ENCODE data around the gene PRKCH. TPM values are rescaled to one million over a fixed set of nuclear protein-coding genes. Genes with fewer than 3 reads are reported as not detected.

The PRKCH gene
- total and polyA plus RNA-seq, 2 of the 13 experiments (the other 11 are each of a cell fraction or from before 2014, with no cell fraction given): 0.48 to 1.3 TPM

- no peak overlapping the region for H3K4me3 ChIP-seq (replicated peaks in 1 of 3; ENCODE audit: insufficient read depth in 1 of 3, low read depth in 2 of 3, low read length in 3 of 3)
- H3K4me2 ChIP-seq (ENCODE audit: low read depth, low read length): no peak overlapping the region
- ChIA-PET CTCF (ENCODE audit: low intra/inter-chr PET ratio, low total read pairs) (no interaction called here), POLR2A (no interaction called here)
- ATAC-seq (no peak), FAIRE-seq (no peak), DNase-seq (ENCODE audit: low spot score) (no peak)
- H3K9ac ChIP-seq (ENCODE audit: insufficient read depth, low read depth, low read length): no peak overlapping the region
- H2AFZ ChIP-seq (ENCODE audit: low read length): no peak overlapping the region
- H3K79me2 ChIP-seq (ENCODE audit: insufficient read depth, low read length): no peaks in the 10 kb centered on the region
- H3K36me3 ChIP-seq (replicated peaks in 1 of 2; ENCODE audit: control insufficient read depth in 1 of 2, insufficient read depth in 2 of 2, low read length in 2 of 2): no peaks in the 10 kb centered on the region
- TF ChIP-seq ZBTB1 (CRISPR knock-in tag; IDR thresholded peaks at IDR 0.05; ENCODE audit: borderline replicate concordance) (no peak), SAFB2 (CRISPR knock-in tag; IDR thresholded peaks at IDR 0.05; ENCODE audit: borderline replicate concordance, low read depth) (no peak), ZKSCAN8 (CRISPR knock-in tag; IDR thresholded peaks at IDR 0.05; ENCODE audit: borderline replicate concordance) (no peak), ZBTB44 (CRISPR knock-in tag; IDR thresholded peaks at IDR 0.05) (no peak), ZBTB3 (CRISPR knock-in tag; IDR thresholded peaks at IDR 0.05; ENCODE audit: borderline replicate concordance, low read depth) (no peak), SRSF4 (IDR thresholded peaks at IDR 0.05; ENCODE audit: low read depth, low read length, poor library complexity, severe bottlenecking) (no peak), NFE2L2 (IDR thresholded peaks at IDR 0.05; ENCODE audit: low read length) (no peak), ZBTB7A (CRISPR knock-in tag; IDR thresholded peaks at IDR 0.05) (no peak), DPF2 (CRISPR knock-in tag; IDR thresholded peaks at IDR 0.05; ENCODE audit: borderline replicate concordance, low read depth) (no peak)
- H3K27me3 ChIP-seq (ENCODE audit: control insufficient read depth in 1 of 2, insufficient read depth in 2 of 2, low read length in 2 of 2): peaks cover 0 to 1% of the 10 kb centered on the region in 2 experiments; a peak in 1 of 5 replicates
- no peak overlapping the region for H3K27ac ChIP-seq (ENCODE audit: extremely low read length, insufficient read depth, low read length)
- WGBS (ENCODE audit: low lambda C conversion rate): 2% methylated on average over 2 of the region's 2 CpGs
- in situ Hi-C loops (cut with HindIII; ENCODE audit: extremely low pct_ligation_motif_present, low pct_unique_long_range_greater_than_20kb): no loop called here
- no TSS peak for BruUV-seq (replicated peaks)
- H4K20me1 ChIP-seq (ENCODE audit: insufficient read depth, low read length): no peaks in the 10 kb centered on the region
- intact Hi-C loops (cut with micrococcal nuclease; ENCODE audit: unreplicated experiment): no loop called here
- no peaks in the 10 kb centered on the region for H3K9me3 ChIP-seq (ENCODE audit: low read length)
- no peaks in the 10 kb centered on the region for H3K4me1 ChIP-seq (ENCODE audit: insufficient read depth, low read length)
Measured at GRCh38 chr14:61346221-61346620, 24.8 kb downstream of the PRKCH start.
